GM23248 (cell line): Measurements from ENCODE around the gene IL10. TPM values are rescaled to one million over a fixed set of nuclear protein-coding genes. Genes with fewer than 3 reads are reported as not detected.

ENCODE experiments used
- DNase-seq: peaks from one replicate; pipeline ENCODE4 v3.0.0-alpha.2; 2015
- H2AFZ ChIP-seq: fragments of 200-600 bp; sonication (generic); 2 replicates; pipeline ENCODE4 v1.6.1; 2016; ENCODE audit warnings: antibody characterized with exemption
- H3F3A ChIP-seq: fragments of 200-600 bp; sonication (generic); 2 replicates; pipeline ENCODE4 v1.6.1; 2016; ENCODE audit warnings: mild to moderate bottlenecking, antibody characterized with exemption, mixed run types; ENCODE audit not compliant: insufficient read depth
- H3K27ac ChIP-seq: fragments of 200-600 bp; sonication (generic); 2 replicates; pipeline ENCODE4 v1.5.1; 2016; ENCODE audit warnings: mild to moderate bottlenecking
- H3K27me3 ChIP-seq: fragments of 200-600 bp; sonication (generic); replicated peaks from 2 replicates; pipeline ENCODE4 v1.6.1; 2016; ENCODE audit warnings: mild to moderate bottlenecking; ENCODE audit not compliant: insufficient read depth
- H3K36me3 ChIP-seq: fragments of 200-600 bp; sonication (generic); 2 replicates; pipeline ENCODE4 v1.6.1; 2016; ENCODE audit warnings: low read depth, mild to moderate bottlenecking
- H3K4me1 ChIP-seq: fragments of 200-600 bp; sonication (generic); 2 replicates; pipeline ENCODE4 v1.6.1; 2016; ENCODE audit warnings: mild to moderate bottlenecking; ENCODE audit not compliant: insufficient read depth
- H3K4me2 ChIP-seq: fragments of 200-600 bp; sonication (generic); one replicate; pipeline ENCODE4 v1.6.1; 2016; ENCODE audit warnings: mild to moderate bottlenecking; ENCODE audit not compliant: unreplicated experiment
- H3K4me3 ChIP-seq: fragments of 200-600 bp; sonication (generic); 2 replicates; pipeline ENCODE4 v1.5.1; 2016; ENCODE audit warnings: mild to moderate bottlenecking
- H3K79me2 ChIP-seq: fragments of 200-600 bp; sonication (generic); 2 replicates; pipeline ENCODE4 v1.6.1; 2016; ENCODE audit warnings: mild to moderate bottlenecking; ENCODE audit not compliant: insufficient read depth
- H3K9ac ChIP-seq: fragments of 200-600 bp; sonication (generic); 2 replicates; pipeline ENCODE4 v1.6.1; 2016; ENCODE audit warnings: mild to moderate bottlenecking
- H3K9me2 ChIP-seq: fragments of 200-600 bp; sonication (generic); 2 replicates; pipeline ENCODE4 v1.6.1; 2016; ENCODE audit warnings: mixed run types, mild to moderate bottlenecking, moderate library complexity; ENCODE audit not compliant: insufficient read depth
- H3K9me3 ChIP-seq: fragments of 200-600 bp; sonication (generic); one replicate; pipeline ENCODE4 v1.6.1; 2017; ENCODE audit warnings: low read depth
- H4K20me1 ChIP-seq: fragments of 200-600 bp; sonication (generic); 2 replicates; pipeline ENCODE4 v1.6.0; 2016; ENCODE audit not compliant: insufficient read depth
- EZH2 ChIP-seq: fragments of 200-600 bp; sonication (generic); IDR thresholded peaks from 2 replicates; pipeline ENCODE4 v1.6.1; 2018; ENCODE audit warnings: antibody characterized with exemption, mild to moderate bottlenecking; ENCODE audit not compliant: insufficient read depth, poor library complexity, severe bottlenecking
- EZH2phosphoT487 ChIP-seq: fragments of 200-600 bp; sonication (generic); IDR thresholded peaks from 2 replicates; pipeline ENCODE4 v1.6.1; 2018; ENCODE audit warnings: antibody characterized with exemption, moderate library complexity, mild to moderate bottlenecking, low read depth; ENCODE audit not compliant: insufficient read depth
- WGBS, 2 experiments: methylation state at CpG; one replicate each; pipeline ENCODE4 v1.1.6; 2015 to 2017; ENCODE audit warnings: low lambda C conversion rate in 2 of 2, low coverage in 1 of 2; ENCODE audit errors: missing lambda C conversion rate in 2 of 2; 5-methylcytosine and 5-hydroxymethylcytosine counted together
- in situ Hi-C: fragments of 300-500 bp; cut with MboI; formaldehyde crosslinking; loops from 2 replicates; pipeline ENCODE4 v1.15.0; 2020
- polyA plus RNA-seq: library from polyadenylated mRNA; unstranded; fragments of >200 nt; fragmentation: Nextera tagmentation; extraction: Ambion mirVana; gene quantifications from 2 replicates; pipeline ENCODE4 v1.2.1, GENCODE V29; 2016
- total RNA-seq: library from RNA; depleted of rRNA; stranded (reverse); fragments of >200 nt; shearing (Covaris generic); gene quantifications from 2 replicates; pipeline ENCODE4 v1.2.3, GENCODE V29; 2014

Gene IL10
- total and polyA plus RNA-seq, 2 experiments from 2014 or later, result not detected

DNA sequence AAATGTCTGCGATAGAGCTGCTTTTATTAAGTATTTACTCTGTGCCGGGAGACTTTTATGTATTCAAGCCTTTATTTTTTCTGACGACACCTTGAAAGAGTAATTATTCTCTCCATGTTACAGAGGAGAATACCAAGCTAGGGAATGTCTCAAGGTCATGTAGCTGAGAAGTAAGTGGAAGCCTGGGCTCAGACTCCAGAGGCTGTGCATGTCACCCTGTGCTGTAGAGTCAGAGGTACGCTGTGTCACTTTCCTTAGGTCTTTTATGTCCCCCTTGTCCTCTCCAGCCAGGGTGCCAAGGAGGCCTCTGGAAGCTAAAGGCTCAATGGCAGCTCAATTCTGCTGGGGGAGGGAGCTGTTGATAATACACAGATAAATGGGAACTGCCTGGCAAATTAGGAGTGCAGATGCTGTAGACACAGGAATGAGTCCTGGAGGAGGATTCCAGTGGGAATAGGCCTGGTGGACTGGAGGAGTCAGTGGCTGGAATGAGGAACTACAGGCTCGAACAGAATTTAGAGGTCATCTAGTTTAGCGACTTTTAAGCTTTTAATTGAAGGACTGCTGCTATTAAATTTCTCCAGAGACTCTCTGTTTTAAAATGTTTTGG, 11.0 kb downstream of the IL10 start:
- TF ChIP-seq EZH2 (no peak), EZH2phosphoT487 (no peak)
- H3K79me2 ChIP-seq, result no peaks in the 10 kb centered on the region
- H3K27ac ChIP-seq, result no peak overlapping the region
- no peak overlapping the region for H2AFZ ChIP-seq
- H3K4me2 ChIP-seq, result no peak overlapping the region
- 0 out of 2 replicates have a peak, but pooled peaks cover 3% of the 10 kb centered on the region for H3K4me1 ChIP-seq
- no peaks in the 10 kb centered on the region for H3K9me3 ChIP-seq
- no peak overlapping the region for H3K9ac ChIP-seq
- H4K20me1 ChIP-seq, result no peaks in the 10 kb centered on the region
- H3K27me3 ChIP-seq, result no peaks in the 10 kb centered on the region
- DNase-seq, result peak; percentile 21
- H3F3A ChIP-seq, result no peaks in the 10 kb centered on the region
- 75 to 83% methylated on average over 6 of the region's 6 CpGs for WGBS, 2 experiments
- H3K9me2 ChIP-seq, result no peaks in the 10 kb centered on the region
- no peaks in the 10 kb centered on the region for H3K36me3 ChIP-seq
- no peak overlapping the region for H3K4me3 ChIP-seq
- in situ Hi-C loops, result no loop called here

DNA sequence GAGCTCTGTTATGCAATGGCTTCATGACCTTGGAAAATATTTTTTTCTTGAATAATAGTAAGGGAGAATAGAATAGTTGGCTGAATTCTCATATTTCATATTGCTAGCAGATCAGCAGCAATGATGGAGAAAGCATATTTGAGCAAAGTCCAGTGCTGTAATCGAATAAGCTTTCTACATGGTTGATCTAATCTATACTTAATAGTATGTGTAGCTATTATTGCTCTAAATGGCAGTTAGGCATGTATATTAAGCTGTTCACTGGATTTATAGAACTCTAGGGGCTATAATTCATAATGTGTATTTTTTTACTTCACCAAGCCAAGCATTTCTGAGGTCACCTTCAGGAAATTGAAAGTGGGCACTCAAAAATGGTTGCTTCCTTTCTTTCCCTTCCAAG, 11.7 kb downstream of the IL10 start:
- WGBS, 2 experiments, result 78 to 89% methylated on average over 1 of the region's 1 CpG
- H3K79me2 ChIP-seq, result no peaks in the 10 kb centered on the region

DNA sequence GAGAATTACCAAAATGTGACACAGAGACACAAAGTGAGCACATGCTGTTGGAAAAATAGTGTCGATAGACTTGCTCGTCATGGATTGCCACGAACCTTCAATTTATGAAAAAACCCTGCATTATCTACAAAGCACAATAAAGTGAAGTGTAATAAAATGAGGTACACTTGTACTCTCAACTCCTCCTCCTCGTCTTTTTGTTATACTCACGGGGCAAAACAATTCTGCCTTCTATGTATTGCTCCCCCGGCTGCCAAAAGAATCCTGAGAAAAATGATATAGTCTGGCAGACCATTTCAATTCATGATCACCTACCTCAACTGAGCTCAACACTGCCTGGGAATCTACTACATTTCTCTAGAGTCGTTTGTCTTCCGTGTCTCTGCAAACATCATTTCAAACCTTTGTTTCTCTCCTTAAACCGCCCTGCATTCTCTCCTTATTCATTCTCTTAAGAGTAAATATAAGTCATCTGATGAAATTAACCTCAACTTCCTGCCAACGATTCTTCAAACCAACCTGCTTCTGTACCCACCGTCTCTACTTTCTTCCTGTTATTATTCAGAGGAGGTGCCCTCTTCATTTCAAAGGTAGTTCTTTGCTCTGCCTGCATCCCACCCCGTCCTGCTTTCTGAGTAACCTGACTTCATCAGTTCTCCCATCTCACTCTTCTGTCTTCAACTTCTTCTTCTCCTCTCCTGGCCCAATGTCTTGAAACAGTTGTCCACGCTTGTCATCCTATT, 14.6 kb downstream of the IL10 start:
- H3K4me2 ChIP-seq, result no peak overlapping the region
- TF ChIP-seq EZH2phosphoT487, result no peak
- TF ChIP-seq EZH2, result no peak
- no peaks in the 10 kb centered on the region for H3K79me2 ChIP-seq
- 73 to 78% methylated on average over 13 of the region's 13 CpGs for WGBS, 2 experiments
- no peaks in the 10 kb centered on the region for H3K27me3 ChIP-seq
- peaks cover 19% of the 10 kb centered on the region for H3F3A ChIP-seq
- H3K4me1 ChIP-seq, result peaks cover 21% of the 10 kb centered on the region
- no peaks in the 10 kb centered on the region for H3K9me3 ChIP-seq
- H3K4me3 ChIP-seq, result no peak overlapping the region
- no peak overlapping the region for H3K27ac ChIP-seq
- DNase-seq, result no peak
- no peak overlapping the region for H3K9ac ChIP-seq
- in situ Hi-C loops, result no loop called here
- H3K9me2 ChIP-seq, result no peaks in the 10 kb centered on the region
- no peaks in the 10 kb centered on the region for H3K36me3 ChIP-seq
- no peak overlapping the region for H2AFZ ChIP-seq
- no peaks in the 10 kb centered on the region for H4K20me1 ChIP-seq

More for the DNA sequence above, 11.7 kb downstream of the IL10 start:
- no peak for DNase-seq
- TF ChIP-seq EZH2phosphoT487, result no peak
- TF ChIP-seq EZH2, result no peak
- Histone ChIP-seq H3K36me3 (no peaks in the 10 kb centered on the region), H3F3A (no peaks in the 10 kb centered on the region), H3K4me1 (no peaks in the 10 kb centered on the region), H3K9me3 (no peaks in the 10 kb centered on the region), H3K9ac (no peak overlapping the region), H3K4me2 (no peak overlapping the region), H4K20me1 (no peaks in the 10 kb centered on the region), H3K9me2 (no peaks in the 10 kb centered on the region), H3K4me3 (no peak overlapping the region), H2AFZ (no peak overlapping the region), H3K27ac (no peak overlapping the region), H3K27me3 (no peaks in the 10 kb centered on the region)
- in situ Hi-C loops, result no loop called here

DNA sequence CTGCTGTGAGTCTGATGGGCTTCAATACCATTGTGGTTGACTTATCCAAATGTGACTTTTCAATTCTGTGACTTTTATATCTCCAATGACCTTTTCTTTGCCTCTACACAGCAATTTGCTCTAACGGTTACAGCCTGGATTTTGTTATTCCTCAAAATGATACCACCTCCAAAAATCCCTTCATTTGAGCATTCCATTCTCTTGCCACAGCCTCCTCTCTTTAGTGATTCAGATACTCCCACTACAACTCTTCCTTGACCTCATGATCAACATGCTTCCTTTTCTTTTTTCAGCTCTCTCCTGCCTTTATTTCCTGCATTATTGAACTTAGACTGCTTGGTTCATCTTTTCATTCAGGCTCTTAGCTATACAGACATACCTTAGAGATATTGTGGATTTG, 18.3 kb downstream of the IL10 start:
- H3F3A ChIP-seq, result peaks cover 21% of the 10 kb centered on the region
- no peaks in the 10 kb centered on the region for H3K27me3 ChIP-seq
- peaks cover 23% of the 10 kb centered on the region for H3K4me1 ChIP-seq
- H3K27ac ChIP-seq, result peak overlapping the region; percentile 57
- DNase-seq, result peak; percentile 81
- H4K20me1 ChIP-seq, result no peaks in the 10 kb centered on the region
- no peaks in the 10 kb centered on the region for H3K9me3 ChIP-seq
- H3K9me2 ChIP-seq, result no peaks in the 10 kb centered on the region
- H2AFZ ChIP-seq, result no peak overlapping the region
- no peak overlapping the region for H3K9ac ChIP-seq
- in situ Hi-C loops, result no loop called here
- TF ChIP-seq EZH2 (no peak), EZH2phosphoT487 (no peak)
- no peaks in the 10 kb centered on the region for H3K36me3 ChIP-seq
- H3K4me3 ChIP-seq, result no peak overlapping the region
- H3K4me2 ChIP-seq, result peak overlapping the region; percentile 50
- H3K79me2 ChIP-seq, result no peaks in the 10 kb centered on the region
- WGBS, 2 experiments, result 0 to 12% methylated on average over 1 of the region's 1 CpG
